Activated gamma-delta T cell treated with anti-CD3 and anti-CD28 coated beads, Interleukin-2, amount 50 U/mL, for 16 hours (primary cell): Measurements from ENCODE around the gene PSMB2.

Source experiments
- DNase-seq: peaks from one replicate; pipeline ENCODE4 v3.0.0-alpha.2; 2020; ENCODE audit warnings: low read depth

The PSMB2 gene

GRCh38 chr1:35572296-35572695 is 69.0 kb downstream of the PSMB2 start:
- DNase-seq = no peak

DNA sequence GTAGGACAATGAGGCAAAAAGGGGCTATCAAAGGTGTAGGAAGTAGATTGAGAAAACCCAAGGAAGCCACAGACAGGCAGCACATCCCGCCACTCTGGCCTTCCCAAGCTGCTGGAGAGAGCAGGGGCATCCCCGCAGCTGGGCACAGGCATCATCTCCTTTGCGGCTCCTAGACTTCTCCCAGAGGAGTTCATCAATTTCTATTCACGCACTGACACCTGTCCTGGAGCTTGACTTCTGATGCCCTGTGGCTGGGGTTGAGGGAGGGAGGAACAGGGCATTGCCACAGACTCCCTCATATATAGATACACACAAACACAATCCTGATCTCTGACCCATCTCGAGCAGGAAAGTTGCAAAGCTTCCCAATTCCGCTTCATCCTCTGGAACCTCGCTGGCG is 70.1 kb downstream of the PSMB2 start:
- no peak for DNase-seq

DNA sequence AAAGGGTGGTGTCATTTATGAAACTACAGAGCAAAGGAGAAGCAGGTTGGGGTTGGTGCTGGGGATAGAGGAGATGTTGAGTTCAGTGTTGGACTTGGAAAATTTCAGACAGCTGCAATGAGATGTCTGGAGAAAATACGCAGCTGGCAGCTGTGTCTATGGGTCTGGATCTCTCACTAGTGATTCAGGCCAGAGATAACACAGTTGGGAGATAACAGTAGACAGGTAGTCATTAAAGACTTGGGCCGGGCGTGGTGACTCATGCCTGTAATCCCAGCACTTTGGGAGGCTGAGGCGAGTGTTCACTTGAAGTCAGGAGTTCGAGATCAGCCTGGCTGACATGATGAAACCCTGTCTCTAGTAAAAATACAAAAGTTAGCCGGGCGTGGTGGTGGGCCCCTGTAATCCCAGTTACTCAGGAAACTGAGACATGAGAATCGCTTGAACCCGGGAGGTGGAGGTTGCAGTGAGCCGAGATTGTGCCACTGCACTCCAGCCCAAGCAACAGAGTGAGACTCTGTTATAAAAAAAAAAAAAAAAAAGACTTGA is 70.7 kb downstream of the PSMB2 start:
- DNase-seq = no peak

- DNase-seq = no peak
Measured at GRCh38 chr1:35569936-35570335, 71.4 kb downstream of the PSMB2 start.

DNA sequence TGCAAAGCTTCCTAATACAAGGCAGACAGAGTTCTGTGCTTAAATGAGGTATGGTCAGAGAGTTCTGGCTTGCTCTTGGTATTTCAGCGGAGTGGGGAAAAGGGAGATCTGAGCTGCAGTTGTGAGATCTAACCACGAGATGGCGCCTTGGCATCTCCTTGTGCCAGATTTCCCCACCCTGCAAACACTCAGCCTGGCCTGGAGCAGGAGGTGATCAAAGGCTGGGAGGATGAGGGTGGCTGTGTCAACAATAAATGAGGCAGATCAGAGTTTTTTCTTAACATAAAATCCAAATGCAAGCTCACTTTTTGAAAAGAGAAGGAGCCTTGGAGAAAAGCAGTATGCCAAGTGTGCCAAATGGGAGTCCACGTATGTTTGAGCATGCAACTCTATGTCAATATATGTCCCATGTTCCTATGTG is 72.3 kb downstream of the PSMB2 start:
- peak; percentile 48 for DNase-seq

DNA sequence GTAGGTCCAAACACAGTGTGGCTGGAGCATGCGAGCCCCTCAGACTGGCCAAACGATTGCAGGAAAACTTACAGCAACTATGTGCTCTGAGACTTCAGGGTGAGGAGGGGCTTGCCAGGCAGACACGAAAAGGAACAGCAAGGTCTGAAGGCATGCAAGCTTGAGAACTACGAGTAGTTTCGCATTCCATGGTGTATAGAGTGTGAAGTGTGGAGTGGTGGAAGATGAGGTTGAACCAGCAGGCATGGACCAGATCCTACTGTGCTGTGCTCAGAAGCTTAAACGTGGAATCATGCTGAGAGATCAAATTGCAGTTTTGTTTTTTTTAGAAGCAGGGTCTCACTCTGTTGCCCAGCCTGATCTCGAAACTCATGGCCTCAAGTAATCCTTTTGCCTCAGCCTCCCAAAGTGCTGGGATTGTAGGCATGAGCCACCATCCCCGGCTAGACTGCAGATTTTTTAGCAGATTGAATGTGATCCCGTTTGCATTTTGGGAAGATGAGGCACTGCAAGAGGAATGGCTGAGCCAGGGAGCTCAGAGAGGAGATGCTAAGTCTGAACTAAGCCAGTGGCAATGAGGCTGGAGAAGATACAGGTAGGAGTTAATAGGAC is 73.3 kb downstream of the PSMB2 start:
- DNase-seq = no peak

GRCh38 chr1:35565742-35566133 is 75.6 kb downstream of the PSMB2 start:
- DNase-seq = no peak

- DNase-seq = no peak
Measured at GRCh38 chr1:35564884-35565741, 76.2 kb downstream of the PSMB2 start.

GRCh38 chr1:35564037-35564883 is 77.1 kb downstream of the PSMB2 start:
- peak; percentile 71 for DNase-seq

- no peak for DNase-seq
Measured at GRCh38 chr1:35563166-35563565, 78.2 kb downstream of the PSMB2 start.

DNA sequence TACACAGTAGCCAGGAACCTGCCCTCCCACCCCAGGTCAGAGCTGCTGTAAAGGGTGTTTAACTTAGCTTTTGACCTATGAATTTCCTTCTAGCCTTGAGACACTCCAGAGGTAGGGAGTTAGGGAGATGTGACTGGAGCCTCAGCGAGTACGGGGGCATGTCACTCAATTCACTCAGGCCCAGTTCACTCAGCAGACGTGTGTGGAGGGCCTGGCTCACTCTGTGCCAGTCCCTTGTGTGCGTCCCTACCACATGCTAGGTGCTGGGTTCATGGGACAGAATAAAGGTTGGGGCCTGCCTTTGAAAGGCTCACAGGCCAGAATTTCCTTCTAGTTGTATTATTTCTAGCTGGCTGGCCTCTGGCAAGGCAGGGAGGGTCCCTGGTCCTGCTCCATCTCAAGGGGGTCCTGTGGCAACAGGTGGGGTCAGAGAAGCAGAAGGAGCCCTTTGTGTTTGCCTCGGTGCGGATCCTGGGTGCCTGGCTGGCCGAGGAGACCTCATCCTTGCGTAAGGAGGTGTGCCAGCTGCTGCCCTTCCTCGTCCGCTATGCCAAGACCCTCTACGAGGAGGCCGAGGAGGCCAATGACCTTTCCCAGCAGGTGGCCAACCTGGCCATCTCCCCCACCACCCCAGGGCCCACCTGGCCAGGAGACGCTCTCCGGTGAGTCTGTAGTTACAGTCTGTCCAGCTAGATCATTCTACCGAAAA is 79.2 kb downstream of the PSMB2 start:
- DNase-seq = no peak

GRCh38 chr1:35561297-35561971 is 79.9 kb downstream of the PSMB2 start:
- no peak for DNase-seq

GRCh38 chr1:35560256-35561225 is 80.8 kb downstream of the PSMB2 start:
- DNase-seq = no peak

DNA sequence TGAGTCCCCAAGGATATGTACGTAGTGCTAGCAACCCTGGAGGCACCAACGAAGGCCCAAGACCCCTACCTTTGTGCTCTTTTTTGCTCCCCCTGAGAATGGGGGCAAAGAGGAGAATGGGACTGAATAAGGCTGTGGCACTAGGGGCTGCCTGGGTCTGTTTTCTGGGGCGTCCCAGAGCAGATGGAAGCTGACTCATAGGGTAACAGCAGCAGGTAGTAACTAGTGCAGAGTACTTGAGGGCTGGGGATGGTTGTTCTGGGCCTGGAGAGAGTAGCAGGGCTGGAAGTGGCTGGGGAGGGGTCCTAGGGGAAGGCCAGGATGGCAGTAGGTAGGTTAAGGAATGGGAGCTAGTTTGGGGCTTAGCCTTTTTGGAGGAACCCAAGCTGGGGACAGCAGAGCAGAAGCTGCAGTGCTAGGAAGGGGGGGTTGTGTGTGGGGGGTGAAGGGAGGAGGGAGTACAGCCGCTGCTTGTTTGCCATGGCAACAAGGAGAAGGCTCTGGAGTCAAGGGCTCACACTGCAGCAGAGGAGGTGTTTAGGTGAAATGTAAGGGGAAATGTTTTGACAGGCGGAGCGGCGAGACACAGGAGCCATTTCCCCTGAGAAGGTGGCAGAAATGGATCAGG is 81.9 kb downstream of the PSMB2 start:
- no peak for DNase-seq

- no peak for DNase-seq
Measured at GRCh38 chr1:35558374-35559316, 82.7 kb downstream of the PSMB2 start.

DNA sequence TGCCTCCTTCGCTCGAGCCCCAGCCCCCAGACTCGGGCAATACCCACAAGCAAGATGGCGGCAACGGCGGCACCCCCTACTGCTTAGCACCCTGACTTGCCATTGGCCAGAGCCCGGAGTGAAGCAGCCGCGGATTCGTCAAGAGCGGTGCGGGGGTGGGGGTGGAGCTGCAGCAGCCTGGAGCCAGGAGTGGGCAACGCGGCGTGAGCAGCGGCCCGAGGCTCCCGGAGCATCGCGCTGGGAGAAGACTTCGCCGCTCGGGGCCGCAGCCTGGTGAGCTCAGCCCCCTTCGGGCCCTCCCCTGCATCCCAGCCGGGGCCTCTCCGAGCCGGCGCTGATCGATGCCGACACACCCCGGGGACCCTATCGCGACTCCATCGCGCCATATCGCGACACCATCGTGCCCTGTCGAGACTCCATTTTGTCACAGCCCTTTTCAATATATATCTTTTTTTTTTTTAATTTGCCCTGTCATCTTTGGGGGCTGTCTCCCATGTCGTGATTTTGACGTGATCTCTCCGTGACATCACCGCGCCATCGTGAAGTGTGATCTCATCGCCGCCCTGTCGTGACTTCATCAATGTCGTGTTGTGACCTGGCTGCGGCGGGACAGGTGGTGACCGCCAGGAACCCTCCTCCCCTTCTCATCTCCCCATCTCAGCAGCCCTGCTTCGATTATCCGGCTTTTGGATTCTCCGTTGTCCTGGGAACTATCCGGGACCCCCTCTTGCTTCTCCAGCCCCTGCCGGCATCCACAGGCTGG is 83.5 kb downstream of the PSMB2 start, which contains the start of gene NCDN:
Gene NCDN (plus strand): TSS at position 189 of the 763 bp plus-strand sequence. CDS start 392 bp downstream, at position 581.
- peak; percentile 96 for DNase-seq

DNA sequence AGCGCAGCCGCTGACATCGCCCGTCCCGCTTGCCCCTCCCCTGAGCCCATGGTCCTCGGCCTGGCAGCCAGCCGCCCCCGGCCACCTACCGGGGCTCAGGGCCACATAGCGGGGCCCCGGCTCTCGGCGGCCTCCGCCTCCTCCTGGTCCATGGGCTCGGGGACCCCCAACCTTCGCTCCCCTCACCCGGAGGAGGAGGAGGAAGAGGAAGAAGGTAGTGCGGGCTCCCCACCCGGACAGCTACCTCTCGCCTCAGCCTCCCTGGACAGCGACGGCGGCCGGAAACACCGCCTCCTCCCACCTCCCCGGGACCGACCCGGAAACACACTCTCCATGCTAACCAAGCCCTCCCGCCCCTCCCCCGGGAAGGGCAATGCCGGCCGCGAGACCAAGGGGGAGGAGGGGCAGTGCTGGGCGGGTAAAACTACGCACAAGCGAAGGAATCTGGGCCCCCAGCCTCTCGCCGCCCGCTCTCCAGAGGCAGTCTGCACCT is 84.2 kb downstream of the PSMB2 start, which contains the start of gene KIAA0319L:
Gene KIAA0319L (minus strand): TSS at position 286 of the 493 bp plus-strand sequence. CDS start 2,912 bp downstream, outside the sequence.
- no peak for DNase-seq
